Epithelial cell of esophagus (primary cell): ENCODE results near the gene CPXM2.

Source experiments
- DNase-seq: peaks from one replicate; pipeline ENCODE4 v3.0.0; 2010; ENCODE audit warnings: low read depth
- H3K4me3 ChIP-seq: 2 replicates; pipeline ENCODE4 v1.5.1; 2011; ENCODE audit warnings: mild to moderate bottlenecking, low read length, control low read depth
- CTCF ChIP-seq: IDR thresholded peaks from 2 replicates; pipeline ENCODE4 v1.5.1; 2011; ENCODE audit warnings: low read depth, mild to moderate bottlenecking, low read length, control low read depth, inconsistent platforms; ENCODE audit not compliant: insufficient read depth; ENCODE audit errors: missing control alignments

The CPXM2 gene

GRCh38 chr10:123885406-123886170 is 6.0 kb downstream of the CPXM2 start:
- DNase-seq, result no peak
- H3K4me3 ChIP-seq, result no peak overlapping the region
- no peak for TF ChIP-seq CTCF

GRCh38 chr10:123884907-123885381 is 6.7 kb downstream of the CPXM2 start:
- H3K4me3 ChIP-seq, result no peak overlapping the region
- DNase-seq, result no peak
- no peak for TF ChIP-seq CTCF

- DNase-seq, result no peak
- TF ChIP-seq CTCF, result no peak
- H3K4me3 ChIP-seq, result no peak overlapping the region
Measured at GRCh38 chr10:123884351-123884906, 7.2 kb downstream of the CPXM2 start.

GRCh38 chr10:123883673-123884320 is 7.8 kb downstream of the CPXM2 start:
- no peak for DNase-seq
- no peak overlapping the region for H3K4me3 ChIP-seq
- no peak for TF ChIP-seq CTCF

- no peak for DNase-seq
- no peak for TF ChIP-seq CTCF
Measured at GRCh38 chr10:123882681-123883445, 8.7 kb downstream of the CPXM2 start.

GRCh38 chr10:123882177-123882576 is 9.4 kb downstream of the CPXM2 start:
- H3K4me3 ChIP-seq, result no peak overlapping the region
- no peak for TF ChIP-seq CTCF
- DNase-seq, result no peak

More at GRCh38 chr10:123882681-123883445, 8.7 kb downstream of the CPXM2 start:
- H3K4me3 ChIP-seq, result no peak overlapping the region
